HL-60 (cell line): ENCODE data around the gene ARHGAP26.

ENCODE experiments used
- CTCF ChIP-seq: IDR thresholded peaks from one replicate; pipeline ENCODE4 v1.5.1; 2011; ENCODE audit warnings: low read length, control low read depth, inconsistent platforms; ENCODE audit not compliant: insufficient read depth
- POLR2AphosphoS5 ChIP-seq: IDR thresholded peaks from 2 replicates; pipeline ENCODE4 v1.6.1; 2012; ENCODE audit warnings: low read depth
- TF ChIP-seq, protein P1 (sequence below): IDR thresholded peaks from 2 replicates; pipeline ENCODE4 v1.6.1; 2012; ENCODE audit warnings: low read depth; ENCODE audit not compliant: insufficient replicate concordance

GRCh38 chr5:143172739-143173138, 402.6 kb downstream of the ARHGAP26 start:
- no peak for TF ChIP-seq CTCF
- TF ChIP-seq POLR2AphosphoS5: no peak
- TF ChIP-seq, protein P1, sequence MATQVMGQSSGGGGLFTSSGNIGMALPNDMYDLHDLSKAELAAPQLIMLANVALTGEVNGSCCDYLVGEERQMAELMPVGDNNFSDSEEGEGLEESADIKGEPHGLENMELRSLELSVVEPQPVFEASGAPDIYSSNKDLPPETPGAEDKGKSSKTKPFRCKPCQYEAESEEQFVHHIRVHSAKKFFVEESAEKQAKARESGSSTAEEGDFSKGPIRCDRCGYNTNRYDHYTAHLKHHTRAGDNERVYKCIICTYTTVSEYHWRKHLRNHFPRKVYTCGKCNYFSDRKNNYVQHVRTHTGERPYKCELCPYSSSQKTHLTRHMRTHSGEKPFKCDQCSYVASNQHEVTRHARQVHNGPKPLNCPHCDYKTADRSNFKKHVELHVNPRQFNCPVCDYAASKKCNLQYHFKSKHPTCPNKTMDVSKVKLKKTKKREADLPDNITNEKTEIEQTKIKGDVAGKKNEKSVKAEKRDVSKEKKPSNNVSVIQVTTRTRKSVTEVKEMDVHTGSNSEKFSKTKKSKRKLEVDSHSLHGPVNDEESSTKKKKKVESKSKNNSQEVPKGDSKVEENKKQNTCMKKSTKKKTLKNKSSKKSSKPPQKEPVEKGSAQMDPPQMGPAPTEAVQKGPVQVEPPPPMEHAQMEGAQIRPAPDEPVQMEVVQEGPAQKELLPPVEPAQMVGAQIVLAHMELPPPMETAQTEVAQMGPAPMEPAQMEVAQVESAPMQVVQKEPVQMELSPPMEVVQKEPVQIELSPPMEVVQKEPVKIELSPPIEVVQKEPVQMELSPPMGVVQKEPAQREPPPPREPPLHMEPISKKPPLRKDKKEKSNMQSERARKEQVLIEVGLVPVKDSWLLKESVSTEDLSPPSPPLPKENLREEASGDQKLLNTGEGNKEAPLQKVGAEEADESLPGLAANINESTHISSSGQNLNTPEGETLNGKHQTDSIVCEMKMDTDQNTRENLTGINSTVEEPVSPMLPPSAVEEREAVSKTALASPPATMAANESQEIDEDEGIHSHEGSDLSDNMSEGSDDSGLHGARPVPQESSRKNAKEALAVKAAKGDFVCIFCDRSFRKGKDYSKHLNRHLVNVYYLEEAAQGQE: no peak
